ENCODE data around the gene MSI2. TPM values are rescaled to one million over a fixed set of nuclear protein-coding genes. Genes with fewer than 3 reads are reported as not detected.

Gene MSI2
- total and polyA plus RNA-seq, 12 donors = 32.6 to 411 (median 148) TPM

- Histone ChIP-seq H3K27ac (peak overlapping the region in 3 of 5 donors; percentile 0 to 83 (median 54)), H3K36me3 (replicated peaks in 1 of 2) (no peaks in the 10 kb centered on the region), H3K27me3 (no peaks in the 10 kb centered on the region), H3K4me3 (no peak overlapping the region), H3K9me3 (replicated peaks in 1 of 3) (no peaks in the 10 kb centered on the region), H3K4me1 (replicated peaks in 1 of 2) (peaks cover 6 to 20% of the 10 kb centered on the region in 2 donors)
- TF ChIP-seq POLR2A (IDR thresholded peaks at IDR 0.05) = no peak
- TF ChIP-seq CTCF (IDR thresholded peaks at IDR 0.05) = no peak
- WGBS, 4 donors = 75 to 78% (median 76%) methylated on average over 9 of the region's 9 CpGs
- peak in 1 of 7 donors; percentile 44 for DNase-seq
- intact Hi-C loops (cut with DNase I) = no loop called here
Observed at GRCh38 chr17:57468932-57469775, 212.8 kb downstream of the MSI2 start.

DNA sequence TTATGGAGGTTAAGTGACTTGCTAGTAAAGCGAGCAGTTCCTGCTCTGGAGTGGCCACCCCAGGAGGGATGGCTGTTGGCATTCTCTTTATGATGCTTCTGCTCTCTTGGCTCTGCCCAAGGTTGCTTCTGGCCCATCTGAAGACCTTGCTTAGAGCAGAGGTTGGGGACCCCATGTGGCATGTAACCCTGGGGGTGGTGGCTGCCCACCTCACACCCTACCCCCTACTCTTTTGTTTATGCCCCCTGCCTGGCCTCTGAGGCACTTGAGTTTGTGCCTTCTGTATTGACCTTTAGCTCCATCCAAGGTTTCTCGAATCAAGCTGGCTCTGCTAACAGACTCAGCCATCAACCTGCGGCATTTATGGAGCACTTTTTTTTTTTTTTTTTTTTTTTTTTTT lies 214.6 kb downstream of the MSI2 start:
- H3K36me3 ChIP-seq (replicated peaks in 1 of 2) = no peaks in the 10 kb centered on the region
- no peak overlapping the region for H3K4me3 ChIP-seq
- TF ChIP-seq POLR2A (IDR thresholded peaks at IDR 0.05) (no peak), CTCF (IDR thresholded peaks at IDR 0.05) (no peak)
- intact Hi-C loops (cut with DNase I) = no loop called here
- no peak for DNase-seq
- peaks cover 6 to 30% of the 10 kb centered on the region in 2 donors for H3K4me1 ChIP-seq (replicated peaks in 1 of 2)
- H3K9me3 ChIP-seq (replicated peaks in 1 of 3) = no peaks in the 10 kb centered on the region
- WGBS, 4 donors = 66 to 80% (median 78%) methylated on average over 2 to 3 of the region's 3 CpGs
- peak overlapping the region in 1 of 5 donors; percentile 44 for H3K27ac ChIP-seq
- H3K27me3 ChIP-seq = no peaks in the 10 kb centered on the region

DNA sequence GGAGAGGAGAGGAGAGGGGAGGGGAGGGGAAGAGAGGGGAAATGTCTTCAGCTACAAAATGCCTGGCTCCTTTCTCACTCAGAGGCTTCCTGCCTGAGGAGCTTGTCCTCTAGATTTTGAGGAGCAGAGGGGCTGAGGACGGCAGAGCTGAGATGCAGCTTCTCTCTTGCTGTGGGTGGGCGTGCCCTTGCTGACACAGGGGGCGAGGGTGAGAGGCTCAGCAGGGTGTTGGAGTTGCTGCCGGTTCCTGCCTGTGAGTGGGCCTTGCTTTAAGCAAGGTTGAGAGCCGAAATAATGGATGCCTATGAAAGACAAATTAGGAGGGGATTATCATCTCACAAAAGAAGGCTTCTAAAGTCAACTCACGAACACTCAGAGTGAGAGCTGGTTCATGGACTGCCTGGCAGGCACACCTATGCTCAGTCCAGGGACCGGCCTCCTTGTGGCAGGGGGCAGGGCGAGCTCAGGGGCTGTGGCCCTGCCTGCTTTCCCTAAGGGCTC lies 215.6 kb downstream of the MSI2 start:
- no peak for TF ChIP-seq POLR2A (IDR thresholded peaks at IDR 0.05)
- TF ChIP-seq CTCF (IDR thresholded peaks at IDR 0.05) = no peak
- peak overlapping the region in 2 of 5 donors; percentile 37 to 44 for H3K27ac ChIP-seq
- H3K9me3 ChIP-seq (replicated peaks in 1 of 3) = no peaks in the 10 kb centered on the region
- intact Hi-C loops (cut with DNase I) = no loop called here
- H3K27me3 ChIP-seq = no peaks in the 10 kb centered on the region
- no peaks in the 10 kb centered on the region for H3K36me3 ChIP-seq (replicated peaks in 1 of 2)
- H3K4me3 ChIP-seq = no peak overlapping the region
- no peak for DNase-seq
- H3K4me1 ChIP-seq (replicated peaks in 1 of 2) = peaks cover 6 to 37% of the 10 kb centered on the region in 2 donors
- 64 to 82% (median 67%) methylated on average over 6 to 8 of the region's 8 CpGs for WGBS, 4 donors

- peak overlapping the region in 4 of 5 donors; percentile 48 to 91 (median 64) for H3K27ac ChIP-seq
- no peaks in the 10 kb centered on the region for H3K9me3 ChIP-seq (replicated peaks in 1 of 3)
- no peaks in the 10 kb centered on the region for H3K27me3 ChIP-seq
- no peaks in the 10 kb centered on the region for H3K36me3 ChIP-seq (replicated peaks in 1 of 2)
- intact Hi-C loops (cut with DNase I) = no loop called here
- no peak for DNase-seq
- 75 to 80% (median 77%) methylated on average over 6 of the region's 6 CpGs for WGBS, 4 donors
- H3K4me1 ChIP-seq (replicated peaks in 1 of 2) = peaks cover 21 to 67% of the 10 kb centered on the region in 2 donors
- TF ChIP-seq CTCF (IDR thresholded peaks at IDR 0.05) (no peak), POLR2A (IDR thresholded peaks at IDR 0.05) (no peak)
- no peak overlapping the region for H3K4me3 ChIP-seq
Observed at GRCh38 chr17:57475796-57476195, 219.5 kb downstream of the MSI2 start.

Measured in adrenal gland (tissue), 12 donors.